Left lung (tissue), 10 donors: ENCODE data around the gene OPN5. TPM values are rescaled to one million over a fixed set of nuclear protein-coding genes. Genes with fewer than 3 reads are reported as not detected.

Source experiments
- ATAC-seq: fragments of 200-7000 bp; cut with Tn5 transposase; one replicate; pipeline ENCODE4 v1.9.1; 2020; ENCODE audit warnings: moderate library complexity
- DNase-seq, 4 donors: peaks; one replicate each; pipeline ENCODE4 v3.0.0-alpha.2; 2013 to 2020
- H3K27ac ChIP-seq, 2 donors: fragments of 200-600 bp; sonication (generic) in 1 of 2; one replicate each; pipeline versions ENCODE4 v1.5.0 to v1.8.0; 2020 to 2021
- H3K27me3 ChIP-seq, 2 donors: fragments of 200-600 bp; sonication (generic) in 1 of 2; one replicate each; pipeline versions ENCODE4 v1.5.0 to v1.8.0; 2020 to 2021
- H3K36me3 ChIP-seq, 2 donors: fragments of 200-600 bp; sonication (generic) in 1 of 2; one replicate each; pipeline versions ENCODE4 v1.5.0 to v1.8.0; 2020 to 2021
- H3K4me1 ChIP-seq, 2 donors: fragments of 200-600 bp; one replicate each; pipeline ENCODE4 v1.8.0; 2021
- H3K4me3 ChIP-seq, 2 donors: fragments of 200-600 bp; sonication (generic) in 1 of 2; one replicate each; pipeline versions ENCODE4 v1.5.0 to v1.8.0; 2020 to 2021; ENCODE audit warnings: mild to moderate bottlenecking in 1 of 2
- H3K9me3 ChIP-seq, 2 donors: fragments of 200-600 bp; sonication (generic) in 1 of 2; one replicate each; pipeline versions ENCODE4 v1.5.0 to v1.8.0; 2020 to 2021
- CTCF ChIP-seq, 2 donors: fragments of 200-600 bp; sonication (generic) in 1 of 2; IDR thresholded peaks; one replicate each; pipeline versions ENCODE4 v1.5.0 to v1.8.0; 2021; ENCODE audit warnings: antibody characterized with exemption in 2 of 2
- intact Hi-C, 2 donors: fragments of 100-400 bp; cut with DNase I; formaldehyde crosslinking; loops; one replicate each; pipeline versions ENCODE4 v1.11.2 to v1.14.2; 2022
- polyA plus RNA-seq, 6 donors: library from polyadenylated mRNA; unstranded; fragments of 120-200 nt; gene quantifications; one replicate each; pipeline ENCODE4 v1.2.1, GENCODE V29; 2013; ENCODE audit not compliant: insufficient read length in 6 of 6
- total RNA-seq, 2 donors: library from RNA; stranded (reverse); fragmentation: NEBNext Ultra II Directional; extraction: Animal tissue kit (Norgen Biotek cat#: 25700); gene quantifications; one replicate each; pipeline ENCODE4 v1.2.1, GENCODE V29; 2021
- donor health status: DM: no; HTN: yes; CAD: no.
- donor health status: DM: no; HTN: no; CAD: no.

The OPN5 gene
- total and polyA plus RNA-seq, 8 donors, result 0.06 TPM; not detected in 5

GRCh38 chr6:47788498-47788884 is 6.7 kb downstream of the OPN5 start:
- no peaks in the 10 kb centered on the region for H3K9me3 ChIP-seq
- peaks cover 0 to 6% of the 10 kb centered on the region in 2 donors for H3K4me1 ChIP-seq
- ATAC-seq, result no peak
- no peak for TF ChIP-seq CTCF (IDR thresholded peaks at IDR 0.05)
- intact Hi-C loops, result no loop called here
- no peaks in the 10 kb centered on the region for H3K36me3 ChIP-seq
- no peaks in the 10 kb centered on the region for H3K27me3 ChIP-seq
- no peak for DNase-seq
- no peak overlapping the region for H3K4me3 ChIP-seq
- no peak overlapping the region for H3K27ac ChIP-seq

GRCh38 chr6:47789553-47789952 is 7.7 kb downstream of the OPN5 start:
- Histone ChIP-seq H3K27ac (no peak overlapping the region), H3K4me1 (peaks cover 0 to 6% of the 10 kb centered on the region in 2 donors), H3K9me3 (no peaks in the 10 kb centered on the region), H3K36me3 (no peaks in the 10 kb centered on the region), H3K27me3 (no peaks in the 10 kb centered on the region), H3K4me3 (no peak overlapping the region)
- intact Hi-C loops, result no loop called here
- TF ChIP-seq CTCF (IDR thresholded peaks at IDR 0.05), result no peak
- ATAC-seq (no peak), DNase-seq (no peak)

- intact Hi-C loops, result loop anchor here in 1 of 2 donors (10.0 kb wide), 1 partner anchor 983 kb away; no protein-coding TSS in a partner anchor
Observed at GRCh38 chr6:47792216-47792733, 10.4 kb downstream of the OPN5 start.

GRCh38 chr6:47794577-47795135 is 12.8 kb downstream of the OPN5 start:
- H3K27me3 ChIP-seq, result no peaks in the 10 kb centered on the region
- ATAC-seq (no peak), DNase-seq (no peak)
- H3K36me3 ChIP-seq, result no peaks in the 10 kb centered on the region
- intact Hi-C loops, result loop anchor here in 1 of 2 donors (10.0 kb wide), 1 partner anchor 980 kb away; no protein-coding TSS in a partner anchor
- H3K9me3 ChIP-seq, result no peaks in the 10 kb centered on the region
- H3K4me3 ChIP-seq, result no peak overlapping the region
- no peak for TF ChIP-seq CTCF (IDR thresholded peaks at IDR 0.05)
- no peaks in the 10 kb centered on the region for H3K4me1 ChIP-seq
- H3K27ac ChIP-seq, result no peak overlapping the region

More at GRCh38 chr6:47792216-47792733, 10.4 kb downstream of the OPN5 start:
- TF ChIP-seq CTCF (IDR thresholded peaks at IDR 0.05), result no peak
- Histone ChIP-seq H3K27ac (no peak overlapping the region), H3K4me1 (peaks cover 0 to 6% of the 10 kb centered on the region in 2 donors), H3K9me3 (no peaks in the 10 kb centered on the region), H3K36me3 (no peaks in the 10 kb centered on the region), H3K27me3 (no peaks in the 10 kb centered on the region), H3K4me3 (no peak overlapping the region)
- DNase-seq (no peak), ATAC-seq (no peak)

- Histone ChIP-seq H3K36me3 (no peaks in the 10 kb centered on the region), H3K27ac (no peak overlapping the region), H3K27me3 (no peaks in the 10 kb centered on the region), H3K4me1 (no peaks in the 10 kb centered on the region), H3K4me3 (no peak overlapping the region), H3K9me3 (no peaks in the 10 kb centered on the region)
- intact Hi-C loops, result no loop called here
- TF ChIP-seq CTCF (IDR thresholded peaks at IDR 0.05), result no peak
- ATAC-seq (no peak), DNase-seq (no peak)
Observed at GRCh38 chr6:47801984-47802383, 20.2 kb downstream of the OPN5 start.
